Stomach (tissue), 19 donors: ENCODE measurements around the gene EPB41L2. TPM values are rescaled to one million over a fixed set of nuclear protein-coding genes. Genes with fewer than 3 reads are reported as not detected.

Experiments
- DNase-seq, 2 donors: peaks; one replicate each; pipeline versions ENCODE4 v3.0.0 to v3.0.0-alpha.2; 2013 to 2019
- H3K27ac ChIP-seq, 5 donors: fragments of 200-600 bp in 4 of 5; sonication (generic) in 4 of 5; one replicate each; pipeline ENCODE4 v1.5.1; 2013 to 2019; ENCODE audit warnings: mild to moderate bottlenecking in 1 of 5, moderate library complexity in 1 of 5
- H3K27me3 ChIP-seq, 3 donors: fragments of 200-600 bp; sonication (generic); one replicate each; pipeline ENCODE4 v1.5.1; 2017 to 2019; ENCODE audit warnings: mixed run types in 1 of 3
- H3K36me3 ChIP-seq, 4 donors: fragments of 200-600 bp; sonication (generic); 1 replicate in 3 of 4; 2 replicates in 1 of 4; pipeline ENCODE4 v1.5.1; 2016 to 2019
- H3K4me1 ChIP-seq, 4 donors: fragments of 200-600 bp; sonication (generic); one replicate each; pipeline ENCODE4 v1.5.1; 2016 to 2019
- H3K4me3 ChIP-seq, 4 donors: fragments of 200-600 bp; sonication (generic) in 3 of 4; one replicate each; pipeline ENCODE4 v1.5.1; 2016 to 2019; ENCODE audit warnings: mild to moderate bottlenecking in 1 of 4
- H3K9me3 ChIP-seq, 4 donors: fragments of 200-600 bp; sonication (generic); one replicate each; pipeline ENCODE4 v1.5.1; 2016 to 2019
- CTCF ChIP-seq, 7 experiments: fragments of 450-650 bp in 4 of 7; fragments of 200-600 bp in 3 of 7; sonication (generic) in 3 of 7; IDR thresholded peaks; one replicate each; pipeline ENCODE4 v1.5.1; 2016 to 2019; ENCODE audit warnings: antibody characterized with exemption in 7 of 7, control low read depth in 2 of 7, mild to moderate bottlenecking in 1 of 7
- EP300 ChIP-seq: sonication (generic); formaldehyde crosslinking; IDR thresholded peaks from one replicate; pipeline ENCODE4 v1.6.1; 2017; ENCODE audit warnings: antibody characterized with exemption
- POLR2A ChIP-seq, 4 donors: fragments of 450-650 bp; IDR thresholded peaks; one replicate each; pipeline ENCODE4 v1.6.1; 2016; ENCODE audit warnings: antibody characterized with exemption in 4 of 4, control low read depth in 2 of 4, mild to moderate bottlenecking in 1 of 4, moderate library complexity in 1 of 4
- POLR2AphosphoS5 ChIP-seq, 3 donors: sonication (generic); formaldehyde crosslinking; IDR thresholded peaks; one replicate each; pipeline ENCODE4 v1.6.1; 2016; ENCODE audit warnings: antibody characterized with exemption in 3 of 3
- WGBS, 5 donors: extraction: QIAGEN DNeasy Blood & Tissue Kit in 3 of 5; methylation state at CpG; one replicate each; pipeline versions ENCODE4 v1.1.5 to v1.1.7; 2013 to 2018; 5-methylcytosine and 5-hydroxymethylcytosine counted together
- intact Hi-C: fragments of 100-400 bp; cut with DNase I; formaldehyde crosslinking; loops from one replicate; pipeline ENCODE4 v1.15.1; 2023; ENCODE audit warnings: low total_unique reads
- long read RNA-seq, 10 donors: transcript quantifications; one replicate each; lab custom pipeline, GENCODE V29; 2026
- polyA plus RNA-seq, 3 donors: library from polyadenylated mRNA; stranded (reverse); fragments of 200-250 nt; gene quantifications; one replicate each; pipeline ENCODE4 v1.2.3, GENCODE V29; 2013
- total RNA-seq, 5 donors: library from RNA; depleted of rRNA; stranded (reverse); fragments of >200 nt; gene quantifications; one replicate each; pipeline versions ENCODE4 v1.1.0 to v1.2.3, GENCODE V29; 2014 to 2016
- donor health status: healthy with polysubstance abuse.
- donor health status: Bipolar disorder and iron deficiency.
- donor health status: healthy.

The EPB41L2 gene
- total RNA-seq (100 to 1,000 TPM in 2 of 5 donors, 10 to 100 TPM in 3; 18.2 to 238 (median 36.5) TPM), polyA plus RNA-seq (10 to 100 TPM; 12.5 to 28.9 (median 28.6) TPM)
- long read RNA-seq, donor 1, partial matches to known transcripts = 0 of 3 reads
- long read RNA-seq, donor 1, other reads (novel, unspliced or antisense) = 0 of 3 reads
- long read RNA-seq, donor 2, full-length matches to known transcripts = 5 of 5 reads
- long read RNA-seq, donor 2, partial matches to known transcripts = 0 of 5 reads
- long read RNA-seq, donor 2, other reads (novel, unspliced or antisense) = 0 of 5 reads
- long read RNA-seq, donor 3, full-length matches to known transcripts = 4 of 10 reads
- long read RNA-seq, donor 3, partial matches to known transcripts = 6 of 10 reads
- long read RNA-seq, donor 3, other reads (novel, unspliced or antisense) = 0 of 10 reads
- long read RNA-seq, donor 4, full-length matches to known transcripts = 4 of 4 reads
- long read RNA-seq, donor 4, partial matches to known transcripts = 0 of 4 reads
- long read RNA-seq, donor 4, other reads (novel, unspliced or antisense) = 0 of 4 reads
- long read RNA-seq, donor 5, full-length matches to known transcripts = 22 of 31 reads
- long read RNA-seq, donor 5, partial matches to known transcripts = 9 of 31 reads
- long read RNA-seq, donor 5, other reads (novel, unspliced or antisense) = 0 of 31 reads
- long read RNA-seq, donor 6, full-length matches to known transcripts = 12 of 41 reads
- long read RNA-seq, donor 6, partial matches to known transcripts = 29 of 41 reads
- long read RNA-seq, donor 6, other reads (novel, unspliced or antisense) = 0 of 41 reads
- long read RNA-seq, donor 7, full-length matches to known transcripts = 13 of 22 reads
- long read RNA-seq, donor 7, partial matches to known transcripts = 9 of 22 reads
- long read RNA-seq, donor 7, other reads (novel, unspliced or antisense) = 0 of 22 reads
- long read RNA-seq, donor 8, full-length matches to known transcripts = 9 of 16 reads
- long read RNA-seq, donor 8, partial matches to known transcripts = 7 of 16 reads
- long read RNA-seq, donor 8, other reads (novel, unspliced or antisense) = 0 of 16 reads
- long read RNA-seq, donor 9, transcript EPB41L2-213 (2 exons, 424 nt) = major isoform, 6 of 17 reads
- long read RNA-seq, donor 9, partial matches to known transcripts = 11 of 17 reads
- long read RNA-seq, donor 9, other reads (novel, unspliced or antisense) = 0 of 17 reads
- long read RNA-seq, donor 10, partial matches to known transcripts = 0 of 2 reads
- long read RNA-seq, donor 10, other reads (novel, unspliced or antisense) = 0 of 2 reads

GRCh38 chr6:131063028-131063763, at the start of gene EPB41L2:
EPB41L2 (minus strand) TSS chr6:131063245; CDS start chr6:130956485, 106,760 bp downstream.
- 0% methylated on average over 11 to 61 of the region's 61 CpGs for WGBS, 5 donors
- intact Hi-C loops = no loop called here

DNA sequence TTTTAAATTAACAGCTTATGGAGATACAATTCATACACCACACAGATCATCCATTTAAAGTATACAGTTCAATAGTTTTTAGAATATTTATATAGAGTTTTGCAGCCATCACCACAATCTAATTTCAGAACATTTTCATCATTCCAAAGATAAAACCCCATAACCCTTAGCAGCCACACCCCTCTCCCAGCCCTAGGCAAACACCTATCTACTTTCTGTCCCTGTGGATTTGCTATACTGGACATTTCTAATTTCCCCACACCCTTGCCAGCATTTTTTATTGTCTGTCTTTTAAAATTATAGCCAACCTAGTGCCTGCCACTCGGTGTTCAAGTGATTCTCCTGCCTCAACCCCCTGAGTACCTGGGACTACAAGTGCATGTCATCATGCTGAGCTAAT, 49.2 kb upstream of the EPB41L2 start:
- H3K4me1 ChIP-seq = peaks cover 0 to 11% (median 2%) of the 10 kb centered on the region in 4 donors
- H3K27me3 ChIP-seq = no peaks in the 10 kb centered on the region
- no peak for DNase-seq
- WGBS, 5 donors = 39 to 76% (median 58%) methylated on average over 1 of the region's 1 CpG
- H3K4me3 ChIP-seq = no peak overlapping the region
- TF ChIP-seq POLR2AphosphoS5 (IDR thresholded peaks at IDR 0.05) (no peak), EP300 (no peak), CTCF (IDR thresholded peaks at IDR 0.05) (no peak), POLR2A (IDR thresholded peaks at IDR 0.05) (no peak)
- no peak overlapping the region for H3K27ac ChIP-seq
- no peaks in the 10 kb centered on the region for H3K9me3 ChIP-seq
- H3K36me3 ChIP-seq = no peaks in the 10 kb centered on the region
- intact Hi-C loops = no loop called here

More at GRCh38 chr6:131063028-131063763, at the start of gene EPB41L2:
- TF ChIP-seq EP300 = no peak
- peak; percentile 85 to 91 (median 89) for TF ChIP-seq POLR2AphosphoS5 (IDR thresholded peaks at IDR 0.05)
- TF ChIP-seq CTCF (IDR thresholded peaks at IDR 0.05) = peak in 3 of 7 experiments; percentile 35 to 54 (median 39)
- Histone ChIP-seq H3K36me3 (no peaks in the 10 kb centered on the region), H3K9me3 (no peaks in the 10 kb centered on the region), H3K4me1 (peaks cover 0 to 40% (median 15%) of the 10 kb centered on the region in 4 donors), H3K27me3 (no peaks in the 10 kb centered on the region), H3K4me3 (peak within 1 kb of the TSS; percentile 79 to 99 (median 97)), H3K27ac (peak within 1 kb of the TSS; percentile 54 to 91 (median 84))
- DNase-seq = peak; percentile 86 to 97

GRCh38 chr6:131107151-131107550, 44.1 kb upstream of the EPB41L2 start:
- H3K9me3 ChIP-seq = no peaks in the 10 kb centered on the region
- intact Hi-C loops = no loop called here
- DNase-seq = peak in 1 of 2 donors; percentile 35
- H3K4me3 ChIP-seq = no peak overlapping the region
- H3K27me3 ChIP-seq = no peaks in the 10 kb centered on the region
- no peak overlapping the region for H3K27ac ChIP-seq
- WGBS, 5 donors = 33 to 53% (median 43%) methylated on average over 1 of the region's 1 CpG
- peaks cover 0 to 10% (median 0%) of the 10 kb centered on the region in 4 donors for H3K4me1 ChIP-seq
- H3K36me3 ChIP-seq = no peaks in the 10 kb centered on the region
- no peak for TF ChIP-seq POLR2A (IDR thresholded peaks at IDR 0.05)
- peak in 2 of 3 donors; percentile 54 to 64 for TF ChIP-seq POLR2AphosphoS5 (IDR thresholded peaks at IDR 0.05)

DNA sequence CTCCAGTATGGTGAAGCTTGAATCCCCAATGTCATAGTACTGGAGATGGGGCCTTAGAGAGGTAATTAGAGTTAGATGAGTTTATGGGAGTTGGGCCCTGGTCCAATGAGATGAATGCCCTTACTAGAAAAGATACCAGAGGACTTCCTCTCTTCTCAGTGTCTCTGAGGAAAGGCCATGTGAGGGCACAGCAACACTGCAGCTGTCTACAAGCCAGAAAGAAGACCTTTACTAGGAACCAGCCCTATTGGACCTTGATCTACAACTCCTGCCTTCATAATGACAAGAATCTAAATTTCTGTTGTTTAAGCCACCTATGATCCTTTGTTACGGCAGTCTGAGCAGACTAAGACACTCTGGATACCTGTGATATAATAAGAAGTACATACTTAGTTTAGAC, 40.9 kb upstream of the EPB41L2 start:
- Histone ChIP-seq H3K4me3 (no peak overlapping the region), H3K4me1 (peaks cover 0 to 10% (median 0%) of the 10 kb centered on the region in 4 donors), H3K27me3 (no peaks in the 10 kb centered on the region), H3K36me3 (no peaks in the 10 kb centered on the region), H3K27ac (no peak overlapping the region), H3K9me3 (peaks cover 0 to 5% (median 0%) of the 10 kb centered on the region in 4 donors)
- intact Hi-C loops = no loop called here
- no peak for DNase-seq
- TF ChIP-seq CTCF (IDR thresholded peaks at IDR 0.05) (no peak), POLR2AphosphoS5 (IDR thresholded peaks at IDR 0.05) (no peak)
- 81 to 100% (median 98%) methylated on average over 1 of the region's 1 CpG for WGBS, 5 donors
